Measurements from ENCODE around the gene ARHGAP42. TPM values are rescaled to one million over a fixed set of nuclear protein-coding genes. Genes with fewer than 3 reads are reported as not detected.

The ARHGAP42 gene
- total and polyA plus RNA-seq, 2 of the 13 experiments (the other 11 are each of a cell fraction or from before 2014, with no cell fraction given) = 2.5 to 4.3 TPM

GRCh38 chr11:100981196-100981824 lies 294.2 kb downstream of the ARHGAP42 start:
- H3K4me2 ChIP-seq (ENCODE audit: low read depth, low read length) = no peak overlapping the region
- H3K27me3 ChIP-seq (ENCODE audit: control insufficient read depth in 1 of 2, insufficient read depth in 2 of 2, low read length in 2 of 2) = no peaks in the 10 kb centered on the region
- WGBS (ENCODE audit: low lambda C conversion rate) = 50% methylated on average over 1 of the region's 1 CpG
- ChIA-PET POLR2A (no interaction called here), CTCF (ENCODE audit: low intra/inter-chr PET ratio, low total read pairs) (no interaction called here)
- H3K36me3 ChIP-seq (replicated peaks in 1 of 2; ENCODE audit: control insufficient read depth in 1 of 2, insufficient read depth in 2 of 2, low read length in 2 of 2) = 0 out of 5 replicates have a peak, but pooled peaks cover 0 to 2% of the 10 kb centered on the region in 2 experiments
- H3K9me3 ChIP-seq (ENCODE audit: low read length) = no peaks in the 10 kb centered on the region
- in situ Hi-C loops (cut with HindIII; ENCODE audit: extremely low pct_ligation_motif_present, low pct_unique_long_range_greater_than_20kb) = no loop called here
- H3K4me3 ChIP-seq (replicated peaks in 1 of 3; ENCODE audit: insufficient read depth in 1 of 3, low read depth in 2 of 3, low read length in 3 of 3) = no peak overlapping the region
- no peak for ATAC-seq
- TF ChIP-seq EHMT2 (IDR thresholded peaks at IDR 0.05; ENCODE audit: borderline replicate concordance, low read depth, low read length) = no peak
- no peak for TF ChIP-seq ZNF704 (CRISPR knock-in tag; IDR thresholded peaks at IDR 0.05; ENCODE audit: borderline replicate concordance)
- TF ChIP-seq TMF1 (CRISPR knock-in tag; IDR thresholded peaks at IDR 0.05; ENCODE audit: low read depth) = no peak
- no peak for TF ChIP-seq PRDM10 (CRISPR knock-in tag; IDR thresholded peaks at IDR 0.05; ENCODE audit: low read depth)
- TF ChIP-seq ZNF30 (CRISPR knock-in tag; IDR thresholded peaks at IDR 0.05) = no peak
- no peak for TF ChIP-seq ZNF362 (CRISPR knock-in tag; IDR thresholded peaks at IDR 0.05; ENCODE audit: borderline replicate concordance)
- TF ChIP-seq MAFG (CRISPR knock-in tag; IDR thresholded peaks at IDR 0.05) = no peak
- TF ChIP-seq NR2C2 (CRISPR knock-in tag; IDR thresholded peaks at IDR 0.05; ENCODE audit: borderline replicate concordance) = no peak
- TF ChIP-seq SNRNP70 (IDR thresholded peaks at IDR 0.05; ENCODE audit: low read depth, low read length) = no peak
- no peak overlapping the region for H3K27ac ChIP-seq (ENCODE audit: extremely low read length, insufficient read depth, low read length)
- H4K20me1 ChIP-seq (ENCODE audit: insufficient read depth, low read length) = no peaks in the 10 kb centered on the region
- DNase-seq (ENCODE audit: low spot score) = no peak
- no peak overlapping the region for H2AFZ ChIP-seq (ENCODE audit: low read length)
- no peaks in the 10 kb centered on the region for H3K79me2 ChIP-seq (ENCODE audit: insufficient read depth, low read length)
- no peak for FAIRE-seq
- H3K9ac ChIP-seq (ENCODE audit: insufficient read depth, low read depth, low read length) = no peak overlapping the region
- no TSS peak for BruUV-seq (replicated peaks)
- intact Hi-C loops (cut with micrococcal nuclease; ENCODE audit: unreplicated experiment) = loop anchor here (10.0 kb wide), 1 partner anchor 863 kb away; no protein-coding TSS in a partner anchor
- H3K4me1 ChIP-seq (ENCODE audit: insufficient read depth, low read length) = no peaks in the 10 kb centered on the region

Measured in HepG2 (cell line).